Lower lobe of right lung (tissue), 2 donors: Measurements from ENCODE around the gene GFPT2. TPM values are rescaled to one million over a fixed set of nuclear protein-coding genes. Genes with fewer than 3 reads are reported as not detected.
"Not testable (repeated sequence)": the region's sequence is repeated elsewhere in the genome, so short reads cannot be mapped to it uniquely, and the experiment has no call there.

Source experiments
- ATAC-seq, 2 donors: fragments of 200-7000 bp; cut with Tn5 transposase; one replicate each; pipeline ENCODE4 v1.9.1; 2020 to 2022; ENCODE audit warnings: mild to moderate bottlenecking in 2 of 2, moderate library complexity in 2 of 2
- DNase-seq: peaks from one replicate; pipeline ENCODE4 v3.0.0-alpha.2; 2020
- H3K27ac ChIP-seq: fragments of 200-600 bp; one replicate; pipeline ENCODE4 v1.8.0; 2022
- H3K27me3 ChIP-seq: fragments of 200-600 bp; one replicate; pipeline ENCODE4 v1.8.0; 2022; ENCODE audit warnings: low read depth
- H3K36me3 ChIP-seq: fragments of 200-600 bp; one replicate; pipeline ENCODE4 v1.8.0; 2022; ENCODE audit warnings: mild to moderate bottlenecking
- H3K4me1 ChIP-seq: fragments of 200-600 bp; one replicate; pipeline ENCODE4 v1.8.0; 2022
- H3K4me3 ChIP-seq: fragments of 200-600 bp; one replicate; pipeline ENCODE4 v1.8.0; 2022; ENCODE audit warnings: mild to moderate bottlenecking
- H3K9me3 ChIP-seq: fragments of 200-600 bp; one replicate; pipeline ENCODE4 v1.8.0; 2022
- CTCF ChIP-seq: fragments of 200-600 bp; IDR thresholded peaks from one replicate; pipeline ENCODE4 v1.8.0; 2022; ENCODE audit warnings: antibody characterized with exemption, mild to moderate bottlenecking
- intact Hi-C: fragments of 100-400 bp; cut with DNase I; formaldehyde crosslinking; loops from one replicate; pipeline ENCODE4 v1.11.0; 2022
- total RNA-seq: library from RNA; stranded (reverse); fragmentation: NEBNext Ultra II Directional; extraction: Animal tissue kit (Norgen Biotek cat#: 25700); gene quantifications from one replicate; pipeline ENCODE4 v1.2.1, GENCODE V29; 2021
- donor health status: DM: no; HTN: yes; CAD: no; lungs with severe emphysema.

GFPT2 gene
- total RNA-seq, 1 donor from 2014 or later, result 13.4 TPM

GRCh38 chr5:180299526-180299925 lies 53.6 kb downstream of the GFPT2 start:
- no peaks in the 10 kb centered on the region for H3K4me1 ChIP-seq
- no peak overlapping the region for H3K27ac ChIP-seq
- TF ChIP-seq CTCF, result no peak
- DNase-seq (no peak), ATAC-seq (no peak)
- H3K36me3 ChIP-seq, result peaks cover 11% of the 10 kb centered on the region
- intact Hi-C loops, result no loop called here
- no peaks in the 10 kb centered on the region for H3K9me3 ChIP-seq
- H3K27me3 ChIP-seq, result no peaks in the 10 kb centered on the region
- no peak overlapping the region for H3K4me3 ChIP-seq

GRCh38 chr5:180299014-180299413 lies 54.1 kb downstream of the GFPT2 start:
- DNase-seq, H3K4me1 ChIP-seq, H3K36me3 ChIP-seq, H3K9me3 ChIP-seq, ATAC-seq, intact Hi-C loops, H3K27ac ChIP-seq, H3K27me3 ChIP-seq, H3K4me3 ChIP-seq: not testable (repeated sequence)

- H3K27me3 ChIP-seq, result no peaks in the 10 kb centered on the region
- TF ChIP-seq CTCF, result no peak
- intact Hi-C loops, result no loop called here
- H3K4me3 ChIP-seq, result no peak overlapping the region
- H3K4me1 ChIP-seq, result peaks cover 10% of the 10 kb centered on the region
- ATAC-seq, result no peak
- no peak for DNase-seq
- no peaks in the 10 kb centered on the region for H3K36me3 ChIP-seq
- H3K27ac ChIP-seq, result no peak overlapping the region
- no peaks in the 10 kb centered on the region for H3K9me3 ChIP-seq
Observed at GRCh38 chr5:180297587-180298282, 55.4 kb downstream of the GFPT2 start.

GRCh38 chr5:180296771-180297170 lies 56.4 kb downstream of the GFPT2 start:
- no peak for TF ChIP-seq CTCF
- no peaks in the 10 kb centered on the region for H3K9me3 ChIP-seq
- no peak overlapping the region for H3K4me3 ChIP-seq
- no peaks in the 10 kb centered on the region for H3K36me3 ChIP-seq
- ATAC-seq, result no peak
- no peak for DNase-seq
- H3K27me3 ChIP-seq, result no peaks in the 10 kb centered on the region
- H3K4me1 ChIP-seq, result peaks cover 12% of the 10 kb centered on the region
- H3K27ac ChIP-seq, result no peak overlapping the region
- intact Hi-C loops, result no loop called here

DNA sequence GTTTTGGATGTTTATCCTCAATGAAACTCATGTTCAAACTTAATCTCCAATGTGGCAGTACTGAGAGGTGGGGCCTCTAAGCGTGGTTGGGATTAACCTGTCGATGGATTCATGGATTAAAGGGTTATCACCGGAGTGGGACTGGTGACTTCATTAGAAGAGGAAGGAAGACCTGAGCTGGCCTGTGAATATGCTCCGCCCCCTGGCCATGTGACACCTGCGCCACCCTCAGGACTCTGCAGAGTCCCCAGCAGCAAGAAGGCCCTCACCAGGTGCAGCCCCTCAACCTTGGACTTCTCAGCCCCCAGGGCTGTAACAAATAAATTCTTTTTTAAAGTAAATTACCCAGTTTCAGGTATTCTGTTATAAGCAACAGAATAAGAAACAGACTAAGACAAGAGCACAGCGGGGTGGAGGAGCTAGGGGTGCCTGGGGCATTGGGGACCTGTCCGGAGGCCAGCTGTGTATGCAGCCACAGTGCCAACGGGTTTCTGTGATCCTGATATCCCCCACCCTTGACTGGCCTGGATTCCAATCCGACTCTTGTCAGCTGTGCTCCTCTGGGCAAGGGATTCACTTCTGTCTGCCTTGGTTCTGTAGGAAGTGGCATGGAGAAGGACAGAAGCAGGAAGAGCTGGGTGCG lies 58.1 kb downstream of the GFPT2 start:
- no peak for DNase-seq
- Histone ChIP-seq H3K9me3 (no peaks in the 10 kb centered on the region), H3K4me1 (peaks cover 24% of the 10 kb centered on the region), H3K36me3 (no peaks in the 10 kb centered on the region), H3K27ac (no peak overlapping the region), H3K27me3 (no peaks in the 10 kb centered on the region), H3K4me3 (no peak overlapping the region)
- TF ChIP-seq CTCF, result no peak
- no peak for ATAC-seq
- intact Hi-C loops, result no loop called here

DNA sequence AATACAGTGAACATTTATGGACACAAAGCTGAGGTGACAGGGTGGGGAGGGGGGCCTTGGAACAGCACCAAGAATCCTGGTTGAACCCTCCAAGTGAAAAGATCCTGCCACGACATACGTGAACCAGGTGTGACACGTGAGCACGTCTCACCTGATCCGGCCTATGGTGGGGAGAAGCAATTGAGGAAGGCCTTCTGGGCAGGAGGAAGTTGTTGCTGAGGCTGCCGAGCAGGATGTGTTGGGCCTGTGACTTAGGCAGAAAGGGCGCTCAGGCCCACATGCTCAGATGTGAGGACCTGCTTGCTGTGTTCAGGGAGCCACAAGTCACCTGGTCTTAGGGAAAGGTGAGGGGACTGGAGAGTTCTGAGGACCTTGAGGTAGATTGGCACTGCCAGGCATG lies 58.7 kb downstream of the GFPT2 start:
- no peaks in the 10 kb centered on the region for H3K36me3 ChIP-seq
- no peak for ATAC-seq
- H3K4me1 ChIP-seq, result peaks cover 25% of the 10 kb centered on the region
- DNase-seq, result no peak
- intact Hi-C loops, result no loop called here
- H3K27me3 ChIP-seq, result no peaks in the 10 kb centered on the region
- TF ChIP-seq CTCF, result no peak
- no peak overlapping the region for H3K27ac ChIP-seq
- no peak overlapping the region for H3K4me3 ChIP-seq
- H3K9me3 ChIP-seq, result no peaks in the 10 kb centered on the region
